Tibial nerve (tissue), 4 donors: ENCODE data around the gene PLB1. TPM values are rescaled to one million over a fixed set of nuclear protein-coding genes. Genes with fewer than 3 reads are reported as not detected.

Experiments
- DNase-seq, 2 donors: peaks; one replicate each; pipeline ENCODE4 v3.0.0-alpha.2; 2019; ENCODE audit warnings: low spot score in 2 of 2
- H3K27ac ChIP-seq, 4 donors: fragments of 200-600 bp; sonication (generic) in 3 of 4; one replicate each; pipeline ENCODE4 v1.5.1; 2017 to 2019; ENCODE audit warnings: mild to moderate bottlenecking in 1 of 4
- H3K27me3 ChIP-seq, 2 donors: fragments of 200-600 bp; sonication (generic) in 1 of 2; one replicate each; pipeline versions ENCODE4 v1.5.1 to v1.6.0; 2017 to 2019
- H3K36me3 ChIP-seq, 3 donors: fragments of 200-600 bp; sonication (generic); one replicate each; pipeline ENCODE4 v1.5.1; 2018 to 2019
- H3K4me1 ChIP-seq, 4 donors: fragments of 200-600 bp; sonication (generic) in 3 of 4; one replicate each; pipeline ENCODE4 v1.5.1; 2017 to 2019
- H3K4me3 ChIP-seq, 4 donors: fragments of 200-600 bp; sonication (generic) in 3 of 4; one replicate each; pipeline ENCODE4 v1.5.1; 2017 to 2019; ENCODE audit warnings: mild to moderate bottlenecking in 1 of 4, moderate library complexity in 1 of 4
- H3K9me3 ChIP-seq, 4 donors: fragments of 200-600 bp; sonication (generic) in 3 of 4; one replicate each; pipeline ENCODE4 v1.5.1; 2017 to 2019
- CTCF ChIP-seq, 5 experiments: fragments of 200-600 bp in 3 of 5; fragments of 450-650 bp in 2 of 5; sonication (generic) in 3 of 5; IDR thresholded peaks; one replicate each; pipeline ENCODE4 v1.5.1; 2016 to 2019; ENCODE audit warnings: antibody characterized with exemption in 5 of 5, mild to moderate bottlenecking in 3 of 5, moderate library complexity in 2 of 5
- EP300 ChIP-seq, 2 donors: sonication (generic); formaldehyde crosslinking; IDR thresholded peaks; one replicate each; pipeline ENCODE4 v1.6.1; 2017; ENCODE audit warnings: antibody characterized with exemption in 2 of 2, mild to moderate bottlenecking in 1 of 2
- POLR2A ChIP-seq, 2 donors: fragments of 450-650 bp; IDR thresholded peaks; one replicate each; pipeline ENCODE4 v1.6.1; 2017; ENCODE audit warnings: antibody characterized with exemption in 2 of 2, mild to moderate bottlenecking in 2 of 2, moderate library complexity in 2 of 2
- WGBS, 2 donors: methylation state at CpG; one replicate each; pipeline ENCODE4 v1.1.5; 2018; 5-methylcytosine and 5-hydroxymethylcytosine counted together
- total RNA-seq, 4 donors: library from RNA; depleted of rRNA; stranded (reverse); fragments of >200 nt; gene quantifications; one replicate each; pipeline ENCODE4 v1.1.0, GENCODE V29; 2016

The PLB1 gene
- total RNA-seq, 4 donors from 2014 or later = 1.7 to 8.4 (median 4.7) TPM

GRCh38 chr2:28497206-28497605 is 1.3 kb downstream of the PLB1 start:
- no peaks in the 10 kb centered on the region for H3K27me3 ChIP-seq
- no peaks in the 10 kb centered on the region for H3K4me1 ChIP-seq
- no peaks in the 10 kb centered on the region for H3K36me3 ChIP-seq
- no peaks in the 10 kb centered on the region for H3K9me3 ChIP-seq
- no peak for DNase-seq
- WGBS, 2 donors = 68 to 80% methylated on average over 3 of the region's 3 CpGs
- no peak overlapping the region for H3K4me3 ChIP-seq
- no peak for TF ChIP-seq EP300 (IDR thresholded peaks at IDR 0.05)
- H3K27ac ChIP-seq = no peak overlapping the region

DNA sequence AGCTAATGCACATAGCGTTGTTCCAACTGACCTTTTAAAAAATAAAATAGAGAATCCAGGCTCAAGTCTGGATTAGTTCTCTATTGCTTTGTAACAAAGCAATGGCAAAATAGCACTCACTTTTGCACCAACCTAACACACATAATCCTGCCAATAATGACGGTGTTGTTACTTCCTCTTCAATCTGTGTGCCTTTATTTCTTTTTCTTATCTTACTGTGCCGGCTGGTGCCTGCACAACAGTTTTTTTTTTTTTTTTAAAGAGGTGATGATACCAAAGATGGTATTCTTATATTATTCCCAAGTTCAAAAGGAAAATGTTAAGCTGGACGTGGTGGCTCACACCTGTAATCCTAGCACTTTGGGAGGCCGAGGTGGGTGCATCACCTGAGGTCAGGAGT is 3.4 kb downstream of the PLB1 start:
- H3K4me3 ChIP-seq = no peak overlapping the region
- no peaks in the 10 kb centered on the region for H3K27me3 ChIP-seq
- 86 to 90% methylated on average over 5 of the region's 5 CpGs for WGBS, 2 donors
- no peaks in the 10 kb centered on the region for H3K4me1 ChIP-seq
- no peak overlapping the region for H3K27ac ChIP-seq
- no peak for TF ChIP-seq EP300 (IDR thresholded peaks at IDR 0.05)
- TF ChIP-seq CTCF (IDR thresholded peaks at IDR 0.05) = no peak
- TF ChIP-seq POLR2A (IDR thresholded peaks at IDR 0.05) = no peak
- H3K9me3 ChIP-seq = no peaks in the 10 kb centered on the region
- H3K36me3 ChIP-seq = no peaks in the 10 kb centered on the region
- DNase-seq = no peak

GRCh38 chr2:28505361-28505760 is 9.5 kb downstream of the PLB1 start:
- Histone ChIP-seq H3K27ac (no peak overlapping the region), H3K36me3 (no peaks in the 10 kb centered on the region), H3K9me3 (no peaks in the 10 kb centered on the region), H3K27me3 (no peaks in the 10 kb centered on the region), H3K4me3 (no peak overlapping the region), H3K4me1 (no peaks in the 10 kb centered on the region)
- WGBS, 2 donors = 42 to 48% methylated on average over 4 of the region's 4 CpGs
- no peak for TF ChIP-seq CTCF (IDR thresholded peaks at IDR 0.05)
- no peak for TF ChIP-seq POLR2A (IDR thresholded peaks at IDR 0.05)
- TF ChIP-seq EP300 (IDR thresholded peaks at IDR 0.05) = no peak
- no peak for DNase-seq

DNA sequence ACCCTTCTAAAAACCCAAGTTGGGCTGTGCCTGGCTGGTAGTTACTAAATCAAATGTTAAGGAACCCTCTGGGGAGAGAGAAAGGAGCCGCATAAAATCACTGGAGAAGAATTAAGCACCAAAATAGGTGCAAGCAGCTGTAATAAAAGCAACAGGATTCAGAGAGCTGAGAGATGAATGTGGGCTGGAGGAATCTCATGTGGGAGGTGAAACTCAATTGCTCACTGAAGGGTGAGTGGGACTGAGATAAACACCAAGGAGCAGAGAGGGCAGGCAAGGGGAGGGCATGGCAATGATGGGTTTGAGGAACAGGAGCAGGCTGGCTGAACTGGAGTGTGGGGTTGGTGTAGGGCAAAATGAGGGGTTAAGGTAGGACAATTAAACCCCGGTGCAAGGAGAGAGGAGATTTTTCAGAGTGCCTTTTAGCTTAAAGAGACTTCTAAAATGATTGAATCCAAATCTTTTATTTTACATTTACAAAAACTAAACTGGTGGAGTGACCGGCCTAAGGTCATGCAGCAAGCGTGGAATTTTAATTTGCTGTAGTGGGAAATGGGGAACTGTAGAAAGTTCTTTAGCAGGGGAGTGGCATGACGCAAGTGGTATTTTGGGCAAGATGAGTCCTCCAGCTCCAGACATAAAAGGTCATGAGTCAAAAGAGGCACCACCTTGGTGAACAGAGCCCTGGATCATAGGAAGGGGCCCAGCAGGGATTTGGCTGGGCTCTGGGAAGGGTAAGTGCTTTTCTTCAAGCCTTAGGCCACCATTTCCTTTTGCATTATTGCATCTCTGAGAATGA is 10.5 kb downstream of the PLB1 start:
- Histone ChIP-seq H3K36me3 (no peaks in the 10 kb centered on the region), H3K4me1 (no peaks in the 10 kb centered on the region), H3K27me3 (no peaks in the 10 kb centered on the region), H3K27ac (no peak overlapping the region), H3K9me3 (no peaks in the 10 kb centered on the region), H3K4me3 (no peak overlapping the region)
- no peak for DNase-seq
- 77 to 79% methylated on average over 5 of the region's 5 CpGs for WGBS, 2 donors
- TF ChIP-seq EP300 (IDR thresholded peaks at IDR 0.05) (no peak), POLR2A (IDR thresholded peaks at IDR 0.05) (no peak), CTCF (IDR thresholded peaks at IDR 0.05) (no peak)

DNA sequence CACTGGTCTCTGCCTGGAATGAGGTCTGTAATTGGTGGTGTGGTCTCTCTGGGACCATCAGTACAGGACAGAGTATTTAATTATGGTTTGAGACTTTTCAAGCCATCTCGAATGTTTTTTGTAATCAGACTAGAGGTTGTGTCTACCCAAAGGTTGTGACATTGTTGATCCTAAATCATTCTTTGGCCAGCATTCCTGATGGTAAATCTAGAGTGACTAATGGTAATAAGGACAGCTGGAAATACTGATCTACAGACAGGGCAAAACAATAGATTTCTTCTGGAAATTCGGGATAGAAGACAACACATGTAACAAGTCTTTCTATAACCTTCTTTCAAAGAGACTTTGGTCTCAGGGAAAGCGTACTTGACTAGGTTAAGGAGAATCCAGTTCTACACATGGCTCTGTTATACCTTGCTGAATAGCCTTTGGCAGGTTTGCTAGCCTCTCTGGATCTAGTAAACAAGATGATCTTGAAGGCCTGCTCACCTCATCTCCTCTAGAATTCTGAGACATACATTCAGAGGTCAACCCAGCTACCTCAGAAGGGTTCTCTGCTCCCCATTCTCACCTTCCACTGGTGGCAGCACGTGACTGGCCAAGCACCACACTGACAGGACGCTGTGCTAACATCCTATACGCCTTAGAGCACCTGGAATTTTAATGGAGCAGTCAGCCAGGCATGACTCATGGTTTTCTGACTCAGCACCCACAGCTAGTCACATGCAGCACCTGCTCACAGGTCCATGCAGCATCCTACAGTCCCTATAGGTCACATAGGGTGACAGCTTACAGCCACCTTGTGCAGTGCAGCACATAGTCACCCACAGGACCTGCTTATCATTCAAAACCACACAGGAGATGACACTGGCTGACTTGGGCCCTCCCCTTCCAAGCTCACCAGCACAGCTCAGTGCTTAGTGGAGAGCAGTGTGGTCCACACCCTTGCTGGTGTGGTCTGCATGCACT is 12.2 kb downstream of the PLB1 start:
- Histone ChIP-seq H3K27ac (no peak overlapping the region), H3K36me3 (no peaks in the 10 kb centered on the region), H3K4me1 (no peaks in the 10 kb centered on the region), H3K9me3 (peaks cover 0 to 8% (median 0%) of the 10 kb centered on the region in 4 donors), H3K27me3 (no peaks in the 10 kb centered on the region), H3K4me3 (no peak overlapping the region)
- no peak for DNase-seq
- TF ChIP-seq CTCF (IDR thresholded peaks at IDR 0.05) (no peak), EP300 (IDR thresholded peaks at IDR 0.05) (no peak), POLR2A (IDR thresholded peaks at IDR 0.05) (no peak)
- WGBS, 2 donors = 85 to 93% methylated on average over 6 of the region's 6 CpGs
